HG03575 (cell line): ENCODE data around the gene MAP3K13.

Source experiments
- ATAC-seq: cut with Tn5 transposase; IDR thresholded peaks from one replicate; pipeline ENCODE4 v1.9.1; 2021; ENCODE audit not compliant: unreplicated experiment, insufficient number of reproducible peaks, low FRiP score; ENCODE audit errors: extremely low read depth

The MAP3K13 gene

GRCh38 chr3:185488465-185488864 lies 125.5 kb downstream of the MAP3K13 start:
- no peak for ATAC-seq

DNA sequence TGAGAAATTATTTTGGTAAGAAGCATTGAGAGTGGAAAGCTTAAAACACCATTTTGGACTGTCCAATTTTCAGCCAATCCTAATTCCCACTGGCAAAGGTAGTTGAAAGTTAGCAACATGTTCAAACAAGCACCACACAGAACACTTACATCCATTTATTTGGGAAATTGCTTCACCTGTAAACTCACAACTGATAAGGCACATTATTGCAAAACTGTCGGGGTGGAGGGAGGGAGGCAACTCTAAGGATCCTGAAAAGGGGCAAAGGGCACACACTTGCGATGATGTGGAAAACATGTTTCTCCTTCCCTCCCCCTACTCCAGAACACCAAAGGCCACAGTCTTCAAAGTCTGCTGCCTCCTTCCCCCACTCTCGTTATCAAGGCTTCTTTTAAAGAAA lies 126.5 kb downstream of the MAP3K13 start:
- no peak for ATAC-seq

- ATAC-seq, result no peak
Observed at GRCh38 chr3:185490241-185490640, 127.3 kb downstream of the MAP3K13 start.

DNA sequence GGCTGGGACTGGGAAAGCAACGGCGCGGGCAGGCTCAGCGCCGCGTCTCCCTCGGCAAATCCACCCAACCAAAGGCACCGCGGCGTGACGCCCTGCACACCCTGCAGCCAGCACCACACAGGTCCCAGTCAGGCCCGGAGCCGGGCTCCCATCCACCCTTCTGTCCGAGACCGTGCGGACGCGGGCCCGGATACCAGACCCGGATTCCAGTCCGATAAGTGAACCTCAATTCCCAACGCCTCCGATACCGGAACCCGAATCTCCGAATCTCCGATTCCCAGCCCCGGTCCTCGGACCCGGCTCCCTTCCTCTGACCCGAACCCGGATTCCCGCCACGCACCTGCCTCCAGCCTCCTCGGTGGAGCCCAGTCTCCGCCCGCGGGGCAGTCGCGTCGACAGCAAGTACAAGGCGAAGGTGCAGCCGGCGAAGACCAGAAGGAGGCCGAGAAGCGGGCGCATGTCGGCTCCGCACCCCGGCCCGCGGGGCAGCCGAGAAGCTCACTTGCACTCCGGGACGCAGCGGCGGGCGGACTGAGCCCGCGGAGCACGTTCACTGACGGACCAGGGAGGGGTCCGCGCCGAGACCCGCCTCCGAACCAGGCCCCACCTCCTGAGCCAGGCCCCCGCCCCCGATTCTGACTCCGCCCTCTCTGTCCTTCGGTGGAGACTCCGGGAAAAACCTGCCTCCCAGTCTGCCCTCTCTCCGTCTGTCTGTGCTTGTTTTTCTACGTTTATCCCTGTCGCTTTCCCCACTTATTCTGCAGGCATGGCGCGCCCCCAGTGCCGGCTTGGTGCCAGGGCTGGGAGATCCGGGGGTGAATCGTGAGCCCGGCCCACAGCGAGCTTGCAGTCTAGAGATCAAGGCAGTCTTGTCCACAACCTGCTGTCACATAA lies 135.8 kb downstream of the MAP3K13 start, which contains the start of gene TMEM41A:
TMEM41A (minus strand) TSS at position 533 of the 894 bp plus-strand sequence; CDS start at position 459, 74 bp downstream.
- ATAC-seq, result peak; percentile 62

DNA sequence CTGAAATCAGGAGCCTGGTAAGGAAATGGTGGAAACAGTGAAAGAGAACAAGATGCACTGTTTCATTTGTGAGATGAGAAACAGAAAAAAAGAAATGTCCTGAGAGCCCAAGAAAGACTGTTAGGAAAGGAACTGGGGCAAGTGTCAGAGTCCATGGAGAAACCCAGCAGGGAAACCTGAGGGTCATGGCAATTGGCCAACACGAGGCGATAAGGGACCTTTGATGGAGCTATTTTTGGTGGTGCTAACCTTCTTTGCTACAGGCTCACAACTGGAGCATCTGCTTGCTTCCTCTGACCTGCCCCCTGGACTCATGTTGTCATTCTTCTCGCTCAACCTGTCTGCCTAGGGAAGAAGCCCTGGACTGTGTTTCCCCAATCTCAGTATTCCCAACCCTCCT lies 140.1 kb downstream of the MAP3K13 start:
- ATAC-seq, result no peak

DNA sequence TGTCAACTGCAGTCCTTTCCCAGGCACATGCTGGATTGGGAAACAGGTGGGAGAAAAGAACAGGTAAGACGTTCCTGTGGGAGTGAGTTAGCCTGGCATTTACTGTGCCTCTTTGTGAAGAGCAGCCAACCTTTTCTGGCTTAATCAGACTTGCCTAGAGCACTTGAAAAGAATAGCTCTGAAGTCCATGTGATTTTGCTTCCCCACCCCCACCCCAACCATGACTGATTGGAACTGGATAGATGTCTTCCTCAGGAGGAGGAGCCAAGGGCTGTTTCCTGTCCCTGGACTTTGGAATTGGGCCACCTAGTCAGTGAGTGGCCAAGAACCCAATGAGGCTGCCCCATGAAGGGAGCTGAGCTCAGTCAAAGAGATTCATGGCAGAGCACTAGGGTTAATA lies 140.6 kb downstream of the MAP3K13 start:
- no peak for ATAC-seq

GRCh38 chr3:185504636-185505035 lies 141.7 kb downstream of the MAP3K13 start:
- ATAC-seq, result no peak

GRCh38 chr3:185507883-185508282 lies 144.9 kb downstream of the MAP3K13 start:
- ATAC-seq, result no peak

DNA sequence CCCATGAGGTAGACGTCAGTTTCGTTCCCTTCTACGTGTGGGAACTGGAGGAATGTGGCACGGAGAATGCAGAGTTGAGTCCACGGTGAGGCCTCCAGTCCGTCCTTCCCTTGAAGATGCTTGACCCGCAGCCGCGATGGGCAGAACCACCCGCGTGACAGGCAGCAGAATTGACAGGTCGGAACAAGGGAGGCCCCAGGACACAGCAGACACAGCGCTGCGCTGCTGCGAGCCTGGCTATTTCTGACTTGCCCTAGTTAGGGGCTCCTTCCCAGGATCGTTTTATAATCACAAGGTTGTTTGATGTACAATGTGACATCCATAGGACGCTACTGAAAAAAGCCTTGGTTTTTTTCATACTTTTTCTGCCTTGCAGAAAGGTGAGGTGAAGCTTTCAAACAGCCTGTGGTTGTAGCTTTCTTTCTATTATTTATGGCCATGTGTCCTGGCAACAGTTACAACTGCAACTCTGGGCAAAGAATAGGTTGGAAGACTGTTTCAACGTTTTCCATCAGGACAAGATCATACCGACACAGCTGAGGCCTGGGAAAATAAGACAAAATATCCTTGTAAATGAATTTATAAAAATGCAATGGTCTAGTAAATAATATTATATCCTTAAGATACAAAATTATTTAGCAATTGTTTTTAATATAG lies 145.5 kb downstream of the MAP3K13 start:
- ATAC-seq, result no peak

DNA sequence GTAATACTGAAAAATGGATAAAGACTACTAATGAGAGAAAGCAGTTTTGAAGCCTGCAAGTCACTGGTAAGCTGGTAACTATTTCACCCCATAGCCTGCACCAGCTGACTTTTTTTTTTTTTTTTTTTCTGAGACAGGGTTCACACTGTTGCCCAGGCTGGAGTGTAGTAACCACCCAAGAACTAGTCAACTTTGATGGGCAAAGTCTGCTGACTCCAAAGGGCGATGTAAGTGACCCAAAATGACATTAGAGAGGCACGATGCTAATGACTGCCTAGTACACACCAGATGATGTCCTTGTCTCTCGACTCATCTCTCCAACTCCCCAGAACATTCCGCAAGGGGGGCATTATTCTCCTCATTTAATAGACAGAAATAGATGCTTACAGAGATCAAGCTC lies 148.8 kb downstream of the MAP3K13 start:
- no peak for ATAC-seq

- ATAC-seq, result no peak
Observed at GRCh38 chr3:185517387-185518130, 154.6 kb downstream of the MAP3K13 start.

GRCh38 chr3:185519021-185519420 lies 156.1 kb downstream of the MAP3K13 start:
- ATAC-seq, result no peak

- no peak for ATAC-seq
Observed at GRCh38 chr3:185521349-185522138, 158.6 kb downstream of the MAP3K13 start.

DNA sequence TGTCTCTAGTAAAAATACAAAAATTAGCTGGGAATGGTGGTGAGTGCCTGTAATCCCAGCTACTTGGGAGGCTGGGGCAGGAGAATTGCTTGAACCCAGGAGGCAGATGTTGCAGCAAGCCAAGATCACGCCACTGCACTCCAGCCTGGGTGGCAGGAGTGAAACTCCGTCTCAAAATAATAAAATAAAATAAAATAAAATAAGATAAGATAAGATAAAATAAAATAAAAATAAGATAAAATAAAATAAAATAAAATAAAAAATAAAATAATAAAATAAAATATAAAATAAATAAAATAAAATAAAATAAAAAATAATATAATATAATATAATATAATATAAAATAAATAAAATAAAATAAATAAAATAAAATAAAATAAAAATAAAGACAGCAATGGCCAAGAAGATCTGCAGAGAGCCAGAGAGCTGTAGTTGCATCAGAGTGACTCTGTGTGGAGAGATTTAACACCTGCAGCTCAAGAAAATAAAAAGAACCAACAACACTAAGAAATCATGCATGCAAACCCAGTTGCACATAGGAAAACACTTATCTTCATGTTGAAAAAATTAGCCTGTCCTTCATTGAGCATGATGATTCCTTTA lies 163.5 kb downstream of the MAP3K13 start:
- ATAC-seq, result no peak

- ATAC-seq, result no peak
Observed at GRCh38 chr3:185527364-185527763, 164.4 kb downstream of the MAP3K13 start.

- ATAC-seq, result no peak
Observed at GRCh38 chr3:185528532-185528931, 165.6 kb downstream of the MAP3K13 start.

DNA sequence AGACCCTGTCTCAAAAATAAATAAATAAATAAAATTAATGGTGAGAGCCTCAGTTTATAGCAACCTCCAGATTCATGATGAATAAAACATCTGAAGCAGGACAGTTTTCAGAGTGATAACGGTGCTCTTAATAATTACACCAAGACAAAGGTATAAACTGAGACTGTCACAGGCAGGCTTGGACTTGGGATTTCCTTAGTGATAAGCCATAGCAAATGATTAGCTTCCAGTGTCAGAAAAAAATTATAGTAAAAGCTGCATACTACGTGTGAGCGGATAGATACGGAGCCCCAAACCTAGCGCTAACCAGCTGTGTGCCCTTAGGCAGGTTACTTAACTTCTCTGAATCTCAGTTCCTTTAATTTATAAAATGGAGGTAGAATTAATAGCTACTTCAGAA lies 167.9 kb downstream of the MAP3K13 start:
- ATAC-seq, result no peak

DNA sequence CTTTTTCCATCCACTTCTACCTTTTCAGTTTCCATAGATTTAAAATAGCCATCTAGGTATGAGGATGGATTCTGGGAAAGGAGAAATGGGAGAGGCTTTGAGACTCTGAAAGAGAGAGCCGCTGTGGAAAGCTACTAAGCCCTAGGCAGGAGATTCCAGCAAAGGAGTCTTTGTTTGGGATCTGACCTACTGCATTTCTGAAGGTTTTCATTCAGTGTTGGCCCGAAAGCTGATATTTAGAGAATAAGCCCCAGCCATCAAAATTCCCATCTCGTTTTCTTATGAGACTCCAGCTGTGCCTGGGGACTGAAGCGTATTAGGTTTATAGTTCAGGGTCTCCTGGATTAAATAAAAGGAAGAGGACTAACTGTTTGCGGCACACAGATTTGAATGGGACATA lies 170.0 kb downstream of the MAP3K13 start:
- ATAC-seq, result no peak
